Trophoblast cell (in vitro differentiated cells and primary cell): Measurements from ENCODE around the gene CFAP69.
A peak's percentile ranks its signal among the peaks of the same experiment; 100 is the strongest.
"Not testable (repeated sequence)": the region's sequence is repeated elsewhere in the genome, so short reads cannot be mapped to it uniquely, and the experiment has no call there.

Source experiments
- DNase-seq, 2 donors: peaks; one replicate each; pipeline ENCODE4 v3.0.0-alpha.2; 2016
- H2AFZ ChIP-seq: 2 replicates; pipeline ENCODE4 v1.6.1; 2013; ENCODE audit warnings: low read length, moderate library complexity, mild to moderate bottlenecking; ENCODE audit not compliant: insufficient read depth, poor library complexity
- H2AK5ac ChIP-seq: 2 replicates; pipeline ENCODE4 v1.6.1; 2013; ENCODE audit warnings: mild to moderate bottlenecking, low read length
- H2BK120ac ChIP-seq: 2 replicates; pipeline ENCODE4 v1.6.1; 2013; ENCODE audit warnings: low read length, mild to moderate bottlenecking, moderate library complexity; ENCODE audit not compliant: insufficient read depth, poor library complexity
- H2BK12ac ChIP-seq: 2 replicates; pipeline ENCODE4 v1.6.1; 2013; ENCODE audit warnings: mild to moderate bottlenecking, low read length, moderate library complexity
- H2BK5ac ChIP-seq: 2 replicates; pipeline ENCODE4 v1.6.1; 2013; ENCODE audit warnings: low read length, low read depth, moderate library complexity, mild to moderate bottlenecking; ENCODE audit not compliant: poor library complexity
- H3K14ac ChIP-seq: 2 replicates; pipeline ENCODE4 v1.6.1; 2013; ENCODE audit warnings: mild to moderate bottlenecking, low read length
- H3K18ac ChIP-seq: 2 replicates; pipeline ENCODE4 v1.6.1; 2013; ENCODE audit warnings: mild to moderate bottlenecking, low read length
- H3K23ac ChIP-seq: 2 replicates; pipeline ENCODE4 v1.6.1; 2013; ENCODE audit warnings: low read length
- H3K27ac ChIP-seq: 2 replicates; pipeline ENCODE4 v1.5.1; 2013; ENCODE audit warnings: low read depth, mild to moderate bottlenecking, inconsistent platforms, low read length, moderate library complexity
- H3K27me3 ChIP-seq: 2 replicates; pipeline ENCODE4 v1.6.1; 2013; ENCODE audit warnings: inconsistent platforms, mild to moderate bottlenecking, low read length, moderate library complexity; ENCODE audit not compliant: insufficient read depth
- H3K36me3 ChIP-seq, 2 experiments: 1 replicate in 1 of 2; 2 replicates in 1 of 2; pipeline ENCODE4 v1.6.1; 2013; ENCODE audit warnings: low read length in 2 of 2, mild to moderate bottlenecking in 2 of 2, moderate library complexity in 1 of 2; ENCODE audit not compliant: insufficient read depth in 2 of 2, control insufficient read depth in 1 of 2
- H3K4ac ChIP-seq: 2 replicates; pipeline ENCODE4 v1.6.1; 2013; ENCODE audit warnings: low read depth, mild to moderate bottlenecking, low read length, moderate library complexity
- H3K4me1 ChIP-seq, 2 experiments: 1 replicate in 1 of 2; 2 replicates in 1 of 2; pipeline ENCODE4 v1.6.1; 2013; ENCODE audit warnings: low read length in 2 of 2, mild to moderate bottlenecking in 2 of 2, moderate library complexity in 1 of 2; ENCODE audit not compliant: insufficient read depth in 2 of 2, control insufficient read depth in 1 of 2
- H3K4me2 ChIP-seq: 2 replicates; pipeline ENCODE4 v1.6.1; 2013; ENCODE audit warnings: inconsistent platforms, mild to moderate bottlenecking, low read length, moderate library complexity
- H3K4me3 ChIP-seq: 2 replicates; pipeline ENCODE4 v1.5.1; 2013; ENCODE audit warnings: mild to moderate bottlenecking, low read depth, low read length, inconsistent platforms
- H3K79me1 ChIP-seq: one replicate; pipeline ENCODE4 v1.6.1; 2013; ENCODE audit warnings: low read length
- H3K79me2 ChIP-seq: 2 replicates; pipeline ENCODE4 v1.6.1; 2013; ENCODE audit warnings: low read length, mild to moderate bottlenecking; ENCODE audit not compliant: control insufficient read depth, insufficient read depth, poor library complexity
- H3K9ac ChIP-seq: 2 replicates; pipeline ENCODE4 v1.6.1; 2013; ENCODE audit warnings: mild to moderate bottlenecking, low read length
- H3K9me3 ChIP-seq: 2 replicates; pipeline ENCODE4 v1.6.1; 2013; ENCODE audit warnings: low read depth, mild to moderate bottlenecking, control low read depth, inconsistent platforms, low read length; ENCODE audit not compliant: insufficient read depth
- H4K12ac ChIP-seq: 2 replicates; pipeline ENCODE4 v1.6.1; 2013; ENCODE audit warnings: low read depth, mild to moderate bottlenecking, low read length, moderate library complexity
- H4K8ac ChIP-seq: 2 replicates; pipeline ENCODE4 v1.6.1; 2013; ENCODE audit warnings: low read depth, mild to moderate bottlenecking, low read length, moderate library complexity
- H4K91ac ChIP-seq: one replicate; pipeline ENCODE4 v1.6.1; 2013; ENCODE audit warnings: low read depth, mild to moderate bottlenecking, low read length, moderate library complexity
- WGBS: extraction: QIAGEN DNeasy Blood & Tissue Kit; methylation state at CpG from one replicate; pipeline ENCODE4 v1.1.7; 2013; ENCODE audit warnings: missing lambda C conversion rate; ENCODE audit not compliant: insufficient read length, insufficient coverage; ENCODE audit errors: extremely low coverage; 5-methylcytosine and 5-hydroxymethylcytosine counted together

The CFAP69 gene

DNA sequence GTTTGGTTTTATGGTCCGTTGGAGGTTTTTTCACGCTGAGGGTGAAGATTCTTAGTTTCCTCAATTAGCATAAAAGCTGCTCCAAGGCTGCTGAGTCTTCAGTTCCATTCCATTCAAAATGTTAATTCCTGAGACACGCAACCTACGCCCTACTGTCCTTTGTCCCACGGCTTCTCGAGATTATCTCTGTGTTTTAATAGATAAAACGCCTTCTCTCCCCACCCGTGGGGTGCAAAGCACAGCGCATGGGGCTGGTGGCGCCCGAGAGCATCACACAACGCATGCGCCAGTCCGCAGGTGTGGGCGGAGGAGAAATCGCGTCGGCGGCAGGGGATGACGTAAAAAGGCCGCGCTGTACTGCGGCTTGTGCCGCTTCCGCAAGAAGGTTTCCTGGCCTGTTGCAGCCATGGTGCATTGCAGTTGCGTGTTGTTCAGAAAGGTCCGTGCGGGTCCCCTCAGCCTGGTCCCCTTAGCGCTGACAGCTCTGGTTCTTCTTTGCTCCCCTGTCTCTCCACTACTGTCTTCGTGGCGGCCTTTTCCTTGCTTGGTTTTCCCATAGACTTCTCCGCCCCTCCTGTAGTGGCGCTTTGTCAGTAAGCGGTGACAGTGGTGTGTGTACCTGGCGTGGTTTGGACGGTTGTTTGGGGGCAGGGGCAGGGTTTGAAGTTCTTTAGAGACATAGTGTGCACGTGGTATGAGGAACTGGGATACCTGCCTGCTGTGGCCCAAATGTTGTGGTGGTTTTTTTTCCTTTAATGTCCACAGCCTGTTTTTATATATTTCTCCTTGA lies 101.6 kb downstream of the CFAP69 start, which contains the start of gene GTPBP10:
TSS of gene GTPBP10 (plus strand) at position 381 of the 790 bp plus-strand sequence. CDS start at position 407, 26 bp downstream.
- Histone ChIP-seq H4K8ac (peak within 1 kb of the TSS; percentile 99), H3K79me1 (peaks cover 3% of the 10 kb centered on the region), H3K36me3 (no peaks in the 10 kb centered on the region), H3K4me1 (no peaks in the 10 kb centered on the region), H2BK12ac (no peak within 1 kb of the TSS), H4K12ac (peak within 1 kb of the TSS; percentile 98), H3K9me3 (no peaks in the 10 kb centered on the region), H3K23ac (no peak within 1 kb of the TSS), H3K4me2 (peak within 1 kb of the TSS; percentile 89), H3K27ac (peak within 1 kb of the TSS; percentile 63), H2AFZ (peak within 1 kb of the TSS; percentile 88), H2AK5ac (peak within 1 kb of the TSS; percentile 43), H3K4me3 (peak within 1 kb of the TSS; percentile 81), H3K18ac (peak within 1 kb of the TSS; percentile 72), H3K14ac (peak within 1 kb of the TSS; percentile 49), H3K79me2 (peaks cover 3% of the 10 kb centered on the region), H3K9ac (peak within 1 kb of the TSS; percentile 97), H3K27me3 (no peaks in the 10 kb centered on the region), H2BK5ac (peak within 1 kb of the TSS; percentile 38), H2BK120ac (no peak within 1 kb of the TSS), H3K4ac (peak within 1 kb of the TSS; percentile 34), H4K91ac (peak within 1 kb of the TSS; percentile 45)
- DNase-seq: peak; percentile 96 to 99
- no CpG with 5 or more reads among the region's 37 CpGs for WGBS

DNA sequence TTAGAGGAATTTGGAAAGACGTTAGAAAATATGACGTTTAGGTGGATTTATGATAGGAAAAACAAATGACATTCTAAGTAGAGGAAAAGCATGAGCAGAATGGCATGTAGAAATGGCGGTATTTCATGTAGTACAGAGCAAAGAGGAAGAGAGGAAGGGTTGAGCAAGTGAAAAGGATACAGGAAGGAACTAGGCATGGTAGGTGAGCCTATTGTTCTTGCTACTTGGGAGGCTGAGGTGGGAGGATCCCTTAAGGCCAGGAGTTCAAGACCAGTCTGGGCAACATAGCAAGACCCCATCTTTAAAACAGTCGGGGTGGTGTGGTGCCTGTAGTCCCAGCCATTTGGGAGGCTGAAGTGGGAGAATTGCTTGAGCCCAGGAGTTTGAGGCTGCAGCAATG lies 102.8 kb downstream of the CFAP69 start:
- H3K14ac ChIP-seq: no peak overlapping the region
- H3K23ac ChIP-seq: no peak overlapping the region
- no peak overlapping the region for H2BK120ac ChIP-seq
- no peak overlapping the region for H3K27ac ChIP-seq
- H2AK5ac ChIP-seq: no peak overlapping the region
- H4K91ac ChIP-seq: no peak overlapping the region
- H3K4me1 ChIP-seq: no peaks in the 10 kb centered on the region
- H3K4ac ChIP-seq: no peak overlapping the region
- no peak overlapping the region for H2BK5ac ChIP-seq
- no peak overlapping the region for H3K9ac ChIP-seq
- 100% methylated on average over 2 of the region's 4 CpGs for WGBS
- peaks cover 3% of the 10 kb centered on the region for H3K79me1 ChIP-seq
- H4K12ac ChIP-seq: no peak overlapping the region
- DNase-seq: peak in 1 of 2 donors; percentile 8
- no peak overlapping the region for H2AFZ ChIP-seq
- H3K18ac ChIP-seq: no peak overlapping the region
- H3K36me3 ChIP-seq: no peaks in the 10 kb centered on the region
- no peak overlapping the region for H3K4me2 ChIP-seq
- no peak overlapping the region for H3K4me3 ChIP-seq
- H4K8ac ChIP-seq: no peak overlapping the region
- peaks cover 3% of the 10 kb centered on the region for H3K79me2 ChIP-seq
- H2BK12ac ChIP-seq: no peak overlapping the region
- no peaks in the 10 kb centered on the region for H3K9me3 ChIP-seq
- H3K27me3 ChIP-seq: no peaks in the 10 kb centered on the region

DNA sequence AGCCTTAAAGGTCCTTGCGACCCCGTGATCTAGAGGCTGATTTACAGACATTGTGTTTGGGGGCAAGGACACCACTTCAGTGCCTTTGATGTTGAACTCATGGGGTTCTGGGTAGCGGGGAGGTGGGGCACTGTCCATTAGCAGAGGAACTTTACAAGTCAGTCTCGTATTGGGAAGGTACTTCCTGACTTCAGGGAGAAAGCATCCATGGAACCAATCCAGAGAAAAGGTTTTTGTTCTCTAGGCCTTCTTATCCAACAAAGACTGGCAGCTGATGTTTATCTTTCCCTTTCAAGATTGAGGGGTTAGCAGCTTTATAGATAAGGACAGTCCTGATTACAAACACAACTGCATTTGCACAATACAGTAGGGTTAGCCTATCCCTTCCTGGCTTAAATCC lies 104.3 kb downstream of the CFAP69 start:
- H3K9me3 ChIP-seq: no peaks in the 10 kb centered on the region
- H2BK120ac ChIP-seq: no peak overlapping the region
- no peak overlapping the region for H3K14ac ChIP-seq
- no peak overlapping the region for H2BK12ac ChIP-seq
- no peak overlapping the region for H4K8ac ChIP-seq
- no peak overlapping the region for H3K4ac ChIP-seq
- no CpG with 5 or more reads among the region's 4 CpGs for WGBS
- peaks cover 3% of the 10 kb centered on the region for H3K79me1 ChIP-seq
- no peak overlapping the region for H2AK5ac ChIP-seq
- no peak overlapping the region for H2AFZ ChIP-seq
- peaks cover 3% of the 10 kb centered on the region for H3K79me2 ChIP-seq
- DNase-seq: no peak
- no peak overlapping the region for H3K4me2 ChIP-seq
- no peak overlapping the region for H4K91ac ChIP-seq
- H3K4me3 ChIP-seq: no peak overlapping the region
- H3K27me3 ChIP-seq: no peaks in the 10 kb centered on the region
- H3K36me3 ChIP-seq: no peaks in the 10 kb centered on the region
- H3K4me1 ChIP-seq: no peaks in the 10 kb centered on the region
- H3K9ac ChIP-seq: no peak overlapping the region
- H2BK5ac ChIP-seq: no peak overlapping the region
- H3K23ac ChIP-seq: no peak overlapping the region
- H3K18ac ChIP-seq: no peak overlapping the region
- H4K12ac ChIP-seq: no peak overlapping the region
- H3K27ac ChIP-seq: no peak overlapping the region

DNA sequence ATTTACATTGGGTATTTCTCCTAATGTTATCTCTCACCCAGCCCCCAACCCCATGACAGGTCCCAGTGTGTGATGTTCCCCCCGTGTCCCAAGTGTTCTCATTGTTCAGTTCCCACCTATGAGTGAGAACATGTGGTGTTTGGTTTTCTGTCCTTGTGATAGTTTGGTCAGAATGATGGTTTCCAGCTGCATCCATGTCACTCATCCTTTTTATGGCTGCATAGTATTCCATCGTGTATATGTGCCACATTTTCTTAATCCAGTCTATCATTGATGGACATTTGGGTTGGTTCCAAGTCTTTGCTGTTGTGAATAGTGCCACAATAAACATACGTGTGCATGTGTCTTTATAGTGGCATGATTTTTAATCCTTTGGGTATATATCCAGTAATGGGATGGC lies 105.1 kb downstream of the CFAP69 start:
- H3K23ac ChIP-seq, H3K18ac ChIP-seq, H3K79me1 ChIP-seq, H3K4ac ChIP-seq, H3K9me3 ChIP-seq, H3K14ac ChIP-seq, H3K4me2 ChIP-seq, H2AFZ ChIP-seq, H4K8ac ChIP-seq, H2BK12ac ChIP-seq, H3K4me1 ChIP-seq, H3K4me3 ChIP-seq, H3K36me3 ChIP-seq, H3K27me3 ChIP-seq, H3K9ac ChIP-seq, H4K12ac ChIP-seq, H3K79me2 ChIP-seq, H4K91ac ChIP-seq, H2BK120ac ChIP-seq, H2BK5ac ChIP-seq, DNase-seq, H3K27ac ChIP-seq, H2AK5ac ChIP-seq: not testable (repeated sequence)
- no CpG with 5 or more reads among the region's 3 CpGs for WGBS
